Heart left ventricle (tissue), 16 donors: ENCODE data around the gene RPS6KA5. TPM values are rescaled to one million over a fixed set of nuclear protein-coding genes. Genes with fewer than 3 reads are reported as not detected.
"Not testable (repeated sequence)": the region's sequence is repeated elsewhere in the genome, so short reads cannot be mapped to it uniquely, and the experiment has no call there.

ENCODE experiments used
- ATAC-seq, 4 donors: fragments of 200-7000 bp; cut with Tn5 transposase; one replicate each; pipeline ENCODE4 v1.9.1; 2020 to 2022; ENCODE audit warnings: moderate library complexity in 4 of 4, mild to moderate bottlenecking in 3 of 4, moderate number of reproducible peaks in 1 of 4
- DNase-seq, 5 donors: peaks; one replicate each; pipeline ENCODE4 v3.0.0-alpha.2; 2020
- H3K27ac ChIP-seq, 12 donors: fragments of 200-600 bp; sonication (generic) in 4 of 12; one replicate each; pipeline versions ENCODE4 v1.5.0 to v1.8.0; 2016 to 2022; ENCODE audit warnings: mild to moderate bottlenecking in 2 of 12
- H3K27me3 ChIP-seq, 9 donors: fragments of 200-600 bp; sonication (generic) in 2 of 9; one replicate each; pipeline versions ENCODE4 v1.5.1 to v1.8.0; 2016 to 2022; ENCODE audit warnings: mild to moderate bottlenecking in 3 of 9
- H3K36me3 ChIP-seq, 9 donors: fragments of 200-600 bp; sonication (generic) in 2 of 9; one replicate each; pipeline versions ENCODE4 v1.5.0 to v1.8.0; 2018 to 2022; ENCODE audit warnings: mild to moderate bottlenecking in 2 of 9
- H3K4me1 ChIP-seq, 12 donors: fragments of 200-600 bp; sonication (generic) in 4 of 12; one replicate each; pipeline versions ENCODE4 v1.5.0 to v1.8.0; 2016 to 2022; ENCODE audit warnings: mild to moderate bottlenecking in 3 of 12
- H3K4me3 ChIP-seq, 12 donors: fragments of 200-600 bp; sonication (generic) in 4 of 12; one replicate each; pipeline versions ENCODE4 v1.5.0 to v1.8.0; 2017 to 2022; ENCODE audit warnings: mild to moderate bottlenecking in 9 of 12, moderate library complexity in 4 of 12
- H3K9me3 ChIP-seq, 12 donors: fragments of 200-600 bp; sonication (generic) in 4 of 12; one replicate each; pipeline versions ENCODE4 v1.5.0 to v1.8.0; 2016 to 2022; ENCODE audit warnings: mild to moderate bottlenecking in 1 of 12
- POLR2A ChIP-seq, 2 donors: fragments of 450-650 bp; IDR thresholded peaks; one replicate each; pipeline ENCODE4 v1.6.1; 2017; ENCODE audit warnings: antibody characterized with exemption in 2 of 2, mild to moderate bottlenecking in 2 of 2, moderate library complexity in 2 of 2
- WGBS, 4 donors: extraction: QIAGEN DNeasy Blood & Tissue Kit in 2 of 4; methylation state at CpG; one replicate each; pipeline versions ENCODE4 v1.1.5 to v1.1.7; 2013 to 2018; 5-methylcytosine and 5-hydroxymethylcytosine counted together
- intact Hi-C, 10 donors: fragments of 100-400 bp; cut with DNase I; formaldehyde crosslinking; loops; one replicate each; pipeline versions ENCODE4 v1.11.1 to v1.14.2; 2022
- polyA plus RNA-seq, 2 donors: library from polyadenylated mRNA; stranded (reverse); fragments of 200-250 nt; gene quantifications; one replicate each; pipeline ENCODE4 v1.2.3, GENCODE V29; 2013
- total RNA-seq, 9 donors: library from RNA; depleted of rRNA in 2 of 9; stranded (reverse); fragments of >200 nt in 2 of 9; fragmentation: NEBNext Ultra II Directional in 3 of 9; extraction: Animal tissue kit (Norgen Biotek cat#: 25700) in 3 of 9; gene quantifications; one replicate each; pipeline versions ENCODE4 v1.1.0 to v1.2.4, GENCODE V29; 2016 to 2023
- TF ChIP-seq, protein P1 (sequence below), 12 donors: fragments of 200-600 bp; sonication (generic) in 4 of 12; IDR thresholded peaks; one replicate each; pipeline versions ENCODE4 v1.5.0 to v1.8.0; 2018 to 2022; ENCODE audit warnings: antibody characterized with exemption in 12 of 12, mild to moderate bottlenecking in 5 of 12
- donor health status: ischemic (EF 13 %, LVEDD 7.1; RV severe dilation, severe dysfunction).
- donor health status: healthy with polysubstance abuse.
- donor health status: DM: no; HTN: yes; CAD: no.
- donor health status: DM: no; HTN: no; CAD: no.
- donor health status: ischemic (EF 25% LVEDD 6.9; RV normal size, moderate dysfunction).
- donor health status: ischemic (EF 25% LVEDD 5.7; RV mildly dilated, moderate dysfunction).
- donor health status: healthy.
- donor health status: DM: yes; HTN: yes; CAD: no.
- donor health status: ischemic (EF 35%, LVEDD 5.7; RV mildly dilated, moderate dysfunction).
- donor health status: nonischemic (EF 11% LVEDD 7.7; RV severe dilation, severe dysfunction).
- donor health status: DM: yes; HTN: yes; CAD: no.
- donor health status: PGD.
- donor health status: ischemic (EF 29% LVEDD 5.4; RV normal size, mild dysfunction).
- donor health status: nonischemic (EF 23%, LVEDD 6.1; RV moderate dilation, normal function).

RPS6KA5 gene
- total and polyA plus RNA-seq, 11 donors = 0.72 to 13.3 (median 8.5) TPM

DNA sequence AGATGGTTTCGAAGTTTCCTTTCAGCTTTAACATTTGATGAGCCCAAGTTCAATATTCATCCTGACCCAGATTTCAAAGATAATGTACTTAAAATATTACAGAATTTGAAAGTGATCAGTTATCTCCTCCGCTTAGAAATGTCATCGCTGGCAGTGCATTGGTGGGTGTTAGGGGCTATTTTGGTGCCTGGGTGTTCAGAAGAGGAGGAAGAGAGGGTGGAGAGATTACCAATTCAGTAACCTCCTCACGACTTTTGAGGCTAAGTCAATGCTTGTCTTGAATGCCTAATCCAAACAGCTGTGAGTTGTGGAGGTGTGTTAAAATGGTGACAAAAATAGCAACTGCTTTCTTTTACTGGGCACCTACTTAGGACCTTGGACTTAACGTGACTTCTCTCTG lies 39.7 kb upstream of the RPS6KA5 start:
- no peak for DNase-seq
- intact Hi-C loops = no loop called here

GRCh38 chr14:91098591-91098990 lies 38.1 kb upstream of the RPS6KA5 start:
- H3K36me3 ChIP-seq = no peaks in the 10 kb centered on the region
- intact Hi-C loops = no loop called here
- TF ChIP-seq, protein P1, sequence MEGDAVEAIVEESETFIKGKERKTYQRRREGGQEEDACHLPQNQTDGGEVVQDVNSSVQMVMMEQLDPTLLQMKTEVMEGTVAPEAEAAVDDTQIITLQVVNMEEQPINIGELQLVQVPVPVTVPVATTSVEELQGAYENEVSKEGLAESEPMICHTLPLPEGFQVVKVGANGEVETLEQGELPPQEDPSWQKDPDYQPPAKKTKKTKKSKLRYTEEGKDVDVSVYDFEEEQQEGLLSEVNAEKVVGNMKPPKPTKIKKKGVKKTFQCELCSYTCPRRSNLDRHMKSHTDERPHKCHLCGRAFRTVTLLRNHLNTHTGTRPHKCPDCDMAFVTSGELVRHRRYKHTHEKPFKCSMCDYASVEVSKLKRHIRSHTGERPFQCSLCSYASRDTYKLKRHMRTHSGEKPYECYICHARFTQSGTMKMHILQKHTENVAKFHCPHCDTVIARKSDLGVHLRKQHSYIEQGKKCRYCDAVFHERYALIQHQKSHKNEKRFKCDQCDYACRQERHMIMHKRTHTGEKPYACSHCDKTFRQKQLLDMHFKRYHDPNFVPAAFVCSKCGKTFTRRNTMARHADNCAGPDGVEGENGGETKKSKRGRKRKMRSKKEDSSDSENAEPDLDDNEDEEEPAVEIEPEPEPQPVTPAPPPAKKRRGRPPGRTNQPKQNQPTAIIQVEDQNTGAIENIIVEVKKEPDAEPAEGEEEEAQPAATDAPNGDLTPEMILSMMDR (IDR thresholded peaks at IDR 0.05) = no peak
- no peak for TF ChIP-seq POLR2A (IDR thresholded peaks at IDR 0.05)
- DNase-seq (no peak), ATAC-seq (no peak)
- H3K27me3 ChIP-seq = no peaks in the 10 kb centered on the region
- H3K27ac ChIP-seq = no peak overlapping the region
- 76 to 86% (median 83%) methylated on average over 3 of the region's 3 CpGs for WGBS, 4 donors
- H3K4me1 ChIP-seq = peaks cover 0 to 7% (median 0%) of the 10 kb centered on the region in 12 donors
- no peak overlapping the region for H3K4me3 ChIP-seq
- H3K9me3 ChIP-seq = no peaks in the 10 kb centered on the region

More for the DNA sequence above, 39.7 kb upstream of the RPS6KA5 start:
- Histone ChIP-seq H3K4me3 (no peak overlapping the region), H3K36me3 (no peaks in the 10 kb centered on the region), H3K27me3 (no peaks in the 10 kb centered on the region), H3K27ac (no peak overlapping the region), H3K4me1 (peaks cover 0 to 7% (median 0%) of the 10 kb centered on the region in 12 donors), H3K9me3 (no peaks in the 10 kb centered on the region)
- 67 to 85% (median 80%) methylated on average over 5 of the region's 5 CpGs for WGBS, 4 donors
- no peak for ATAC-seq
- no peak for TF ChIP-seq POLR2A (IDR thresholded peaks at IDR 0.05)
- TF ChIP-seq, protein P1 (IDR thresholded peaks at IDR 0.05) = no peak

- not testable (repeated sequence) for H3K9me3 ChIP-seq
These were observed 37.2 kb upstream of the RPS6KA5 start for GRCh38 chr14:91097657-91098056.

DNA sequence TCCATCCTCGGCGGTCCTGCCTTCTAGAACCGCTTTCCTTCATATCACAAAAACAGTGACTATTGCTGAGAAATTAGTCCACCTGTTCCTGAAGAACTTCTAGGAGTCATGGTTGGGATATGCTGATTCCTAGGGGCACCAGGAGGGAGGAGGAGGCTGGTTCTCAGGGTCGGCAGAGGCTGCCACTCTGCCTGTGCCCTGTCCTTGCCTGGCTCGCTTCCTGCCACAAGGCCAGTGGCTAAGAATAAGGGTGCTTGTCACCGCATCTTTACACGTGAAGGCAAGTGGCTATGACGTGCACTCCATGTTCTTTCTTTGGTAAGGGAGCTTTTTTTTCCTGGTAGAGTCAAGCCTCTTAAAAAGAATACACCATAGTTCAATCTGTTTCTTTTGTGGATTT lies 34.7 kb upstream of the RPS6KA5 start:
- intact Hi-C loops = no loop called here
- Histone ChIP-seq H3K27me3 (no peaks in the 10 kb centered on the region), H3K4me1 (no peaks in the 10 kb centered on the region), H3K9me3 (no peaks in the 10 kb centered on the region), H3K36me3 (no peaks in the 10 kb centered on the region), H3K27ac (no peak overlapping the region), H3K4me3 (no peak overlapping the region)
- TF ChIP-seq POLR2A (IDR thresholded peaks at IDR 0.05) = no peak
- TF ChIP-seq, protein P1 (IDR thresholded peaks at IDR 0.05) = no peak
- no peak for DNase-seq
- ATAC-seq = no peak
- WGBS, 4 donors = 78 to 85% (median 80%) methylated on average over 8 of the region's 8 CpGs

More at GRCh38 chr14:91097657-91098056, 37.2 kb upstream of the RPS6KA5 start:
- H3K4me1 ChIP-seq, DNase-seq, H3K4me3 ChIP-seq, ATAC-seq, H3K36me3 ChIP-seq, H3K27me3 ChIP-seq, H3K27ac ChIP-seq, intact Hi-C loops: not testable (repeated sequence)
- 89 to 94% (median 92%) methylated on average over 5 of the region's 5 CpGs for WGBS, 4 donors

DNA sequence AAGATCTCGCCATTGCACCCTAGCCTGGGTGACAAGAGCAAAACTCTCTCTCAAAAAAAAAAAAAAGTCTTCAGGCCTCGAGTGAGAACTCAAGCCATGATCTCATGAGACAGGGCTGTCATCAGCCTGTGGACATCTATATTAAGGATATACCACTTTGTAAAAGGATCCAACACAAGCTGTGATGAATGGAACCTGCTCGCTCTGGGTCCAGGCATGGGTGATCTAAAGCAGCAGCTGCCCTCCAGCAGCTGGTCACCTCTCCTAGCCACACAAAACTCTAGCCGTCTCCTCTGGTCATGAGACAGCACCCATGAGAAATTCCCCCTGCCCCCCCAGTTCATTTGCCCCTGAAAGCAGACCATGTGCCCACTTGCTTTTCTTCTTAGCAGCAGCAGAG lies 34.3 kb upstream of the RPS6KA5 start:
- ATAC-seq (no peak), DNase-seq (no peak)
- 70 to 93% (median 87%) methylated on average over 4 of the region's 4 CpGs for WGBS, 4 donors

DNA sequence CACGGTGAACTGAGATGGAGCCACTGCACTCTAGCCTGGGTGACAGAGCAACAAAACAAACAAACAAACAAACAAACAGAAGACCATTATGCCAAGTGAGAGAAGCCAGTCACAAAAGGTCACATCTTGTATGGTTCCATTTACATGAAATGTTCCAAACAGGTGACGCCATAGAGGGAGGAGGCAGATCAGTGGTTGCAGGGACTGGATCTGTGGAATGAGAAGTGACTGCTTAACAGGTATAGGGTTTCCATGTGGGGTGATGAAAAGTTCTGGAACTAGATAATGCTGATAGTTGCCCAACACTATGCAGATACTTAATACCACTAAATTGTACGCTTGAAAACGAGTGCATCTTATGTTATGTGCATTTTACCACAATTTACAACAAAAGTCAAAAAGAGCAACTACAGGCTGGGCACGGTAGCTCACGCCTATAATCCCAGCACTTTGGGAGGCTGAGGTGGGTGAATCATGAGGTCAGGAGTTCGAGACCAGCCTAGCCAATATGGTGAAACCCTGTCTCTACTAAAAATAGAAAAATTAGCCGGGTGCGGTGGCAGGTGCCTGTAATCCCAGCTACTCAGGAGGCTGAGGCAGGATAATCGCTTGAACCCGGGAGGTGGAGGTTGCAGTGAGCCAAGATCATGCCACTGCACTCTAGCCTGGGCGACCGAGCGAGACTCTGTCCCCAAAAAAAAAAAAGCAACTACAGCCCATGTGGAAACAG lies 33.5 kb upstream of the RPS6KA5 start:
- H3K36me3 ChIP-seq, H3K9me3 ChIP-seq, H3K4me1 ChIP-seq, intact Hi-C loops, H3K4me3 ChIP-seq, H3K27ac ChIP-seq, ATAC-seq, H3K27me3 ChIP-seq, DNase-seq: not testable (repeated sequence)
- WGBS, 4 donors = 86 to 97% (median 95%) methylated on average over 14 of the region's 14 CpGs

More for the DNA sequence above, 34.3 kb upstream of the RPS6KA5 start:
- no peaks in the 10 kb centered on the region for H3K4me1 ChIP-seq
- TF ChIP-seq, protein P1 (IDR thresholded peaks at IDR 0.05) = no peak
- TF ChIP-seq POLR2A (IDR thresholded peaks at IDR 0.05) = no peak
- H3K9me3 ChIP-seq = no peaks in the 10 kb centered on the region
- intact Hi-C loops = no loop called here
- no peak overlapping the region for H3K27ac ChIP-seq
- no peaks in the 10 kb centered on the region for H3K27me3 ChIP-seq
- no peak overlapping the region for H3K4me3 ChIP-seq
- no peaks in the 10 kb centered on the region for H3K36me3 ChIP-seq
